HG03103 (cell line): ENCODE results near the gene CHRND.

ENCODE experiments used
- ATAC-seq: cut with Tn5 transposase; IDR thresholded peaks from one replicate; pipeline ENCODE4 v1.9.1; 2021; ENCODE audit warnings: low read depth; ENCODE audit not compliant: unreplicated experiment

Gene CHRND

GRCh38 chr2:232525791-232526371 lies at the start of gene CHRND:
Gene CHRND (plus strand): TSS chr2:232526160. CDS start chr2:232526216, 56 bp downstream.
- no peak for ATAC-seq

- no peak for ATAC-seq
Measured at GRCh38 chr2:232476791-232477190, 49.2 kb upstream of the CHRND start.

- ATAC-seq = no peak
Measured at GRCh38 chr2:232477751-232478510, 48.0 kb upstream of the CHRND start.

- no peak for ATAC-seq
Measured at GRCh38 chr2:232478571-232479340, 47.2 kb upstream of the CHRND start.

GRCh38 chr2:232479341-232480200 lies 46.4 kb upstream of the CHRND start:
- ATAC-seq = no peak

- ATAC-seq = no peak
Measured at GRCh38 chr2:232480201-232481190, 45.5 kb upstream of the CHRND start.

- ATAC-seq = no peak
Measured at GRCh38 chr2:232481322-232482140, 44.4 kb upstream of the CHRND start.

- no peak for ATAC-seq
Measured at GRCh38 chr2:232482301-232483238, 43.4 kb upstream of the CHRND start.

- ATAC-seq = no peak
Measured at GRCh38 chr2:232483311-232483922, 42.5 kb upstream of the CHRND start.

- ATAC-seq = no peak
Measured at GRCh38 chr2:232483923-232484627, 41.9 kb upstream of the CHRND start.

- no peak for ATAC-seq
Measured at GRCh38 chr2:232484628-232485347, 41.2 kb upstream of the CHRND start.

- no peak for ATAC-seq
Measured at GRCh38 chr2:232485348-232485756, 40.6 kb upstream of the CHRND start.

- ATAC-seq = no peak
Measured at GRCh38 chr2:232485757-232486557, 40.0 kb upstream of the CHRND start.

GRCh38 chr2:232486558-232487384 lies 39.2 kb upstream of the CHRND start:
- no peak for ATAC-seq
